Stimulated activated CD8-positive, alpha-beta memory T cell treated with anti-CD3 and anti-CD28 coated beads, Interleukin-2, amount 100 ng/mL, for 1 hour (primary cell): ENCODE measurements around the gene FAM47B.

ENCODE experiments used
- DNase-seq, 2 donors: peaks; one replicate each; pipeline ENCODE4 v3.0.0-alpha.2; 2020; ENCODE audit warnings: low read depth in 2 of 2

Gene FAM47B

DNA sequence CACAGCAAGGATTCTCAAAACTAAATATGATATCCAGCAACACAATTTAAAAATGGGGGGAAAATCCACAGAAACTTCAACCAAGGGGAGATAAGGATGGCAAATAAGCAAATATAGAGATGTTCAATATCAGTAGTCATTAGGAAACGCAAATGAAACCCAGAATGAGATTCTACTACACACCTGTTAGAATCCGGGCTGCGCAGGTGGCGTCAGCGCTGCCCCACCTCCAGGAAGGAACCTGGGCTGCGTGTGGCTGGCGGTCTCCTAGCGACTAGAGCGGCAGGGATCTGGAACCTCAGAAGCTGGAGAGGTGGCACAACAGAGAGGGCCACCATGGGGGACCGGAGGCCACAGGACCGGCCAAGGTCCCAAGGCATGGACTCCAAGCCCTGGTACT is at the start of gene FAM47B:
Gene FAM47B, plus strand, starts transcription at position 301 of the 400 bp plus-strand sequence. Its CDS starts 36 bp downstream, at position 337.
- no peak for DNase-seq

DNA sequence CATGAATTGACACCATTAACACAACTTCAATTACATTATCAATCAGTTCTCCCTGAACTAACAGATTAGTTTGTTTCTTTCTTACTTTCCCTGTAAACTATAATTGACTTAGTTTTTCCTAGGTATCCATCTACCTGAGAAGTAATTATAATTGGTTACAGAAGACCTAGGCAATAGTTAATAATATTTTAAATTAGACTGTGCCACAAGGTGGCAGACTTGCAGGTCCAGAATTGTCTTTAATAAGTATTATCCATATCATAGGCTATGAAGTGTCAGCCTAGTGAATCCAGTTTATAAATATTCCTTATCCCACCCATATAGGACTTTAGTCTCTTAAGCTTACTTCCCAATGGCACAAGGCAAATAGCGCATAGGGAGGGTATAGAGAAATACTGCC is 48.9 kb upstream of the FAM47B start:
- no peak for DNase-seq

DNA sequence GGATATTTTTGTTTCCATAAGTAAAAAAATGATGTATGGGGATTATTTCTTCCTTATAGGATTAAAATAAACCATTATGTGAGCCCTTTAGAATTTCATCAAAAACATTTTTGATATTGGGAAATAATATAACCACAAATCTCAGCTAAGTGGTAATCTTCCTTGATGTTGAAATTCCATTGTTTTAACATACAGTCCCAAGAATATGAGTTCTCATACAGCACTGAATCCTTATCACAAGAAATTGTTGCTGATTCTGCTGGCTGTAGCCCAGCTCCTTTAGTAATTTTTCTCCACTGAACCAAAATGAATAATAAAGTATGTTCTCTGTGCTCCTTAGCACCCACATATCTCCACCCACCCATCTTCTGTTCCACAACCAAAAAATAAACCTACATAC is 41.9 kb upstream of the FAM47B start:
- DNase-seq: no peak

DNA sequence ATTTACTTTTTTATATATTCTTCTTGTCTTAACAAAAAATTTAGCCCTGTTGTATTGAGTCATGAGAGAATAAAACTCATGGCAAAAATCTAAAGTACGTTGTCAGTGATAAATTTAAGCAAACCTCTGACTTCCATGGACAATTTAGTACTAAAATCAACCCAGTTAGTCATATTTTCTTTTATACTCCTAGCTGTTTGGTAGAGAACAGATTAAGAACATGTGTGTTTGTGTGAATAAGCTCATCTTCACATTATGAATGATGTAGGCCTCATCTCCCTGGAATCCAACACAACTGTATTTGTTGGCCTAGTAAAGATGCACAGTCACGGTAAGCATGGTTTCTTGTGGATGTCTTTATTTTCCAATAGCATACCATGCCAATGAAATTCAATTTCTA is 40.8 kb upstream of the FAM47B start:
- no peak for DNase-seq

DNA sequence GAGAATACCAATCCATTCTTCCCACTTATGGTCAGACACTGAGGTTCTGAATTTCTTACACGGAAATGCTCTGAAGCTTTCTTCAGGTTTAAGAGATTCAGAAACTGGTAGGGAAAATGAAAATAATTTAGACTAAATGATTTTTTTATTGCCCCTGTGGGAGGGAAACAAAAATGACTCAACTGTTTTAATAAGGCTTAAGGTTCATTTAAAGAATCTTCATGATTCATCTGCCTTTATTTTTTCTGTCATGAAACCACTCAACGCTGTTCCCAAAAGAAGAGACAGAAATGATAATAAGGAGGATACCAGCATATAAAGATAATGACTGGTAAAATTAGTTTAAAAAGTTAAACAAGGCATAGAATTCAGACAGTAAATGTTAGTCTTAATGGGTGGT is 39.3 kb upstream of the FAM47B start:
- DNase-seq: no peak

DNA sequence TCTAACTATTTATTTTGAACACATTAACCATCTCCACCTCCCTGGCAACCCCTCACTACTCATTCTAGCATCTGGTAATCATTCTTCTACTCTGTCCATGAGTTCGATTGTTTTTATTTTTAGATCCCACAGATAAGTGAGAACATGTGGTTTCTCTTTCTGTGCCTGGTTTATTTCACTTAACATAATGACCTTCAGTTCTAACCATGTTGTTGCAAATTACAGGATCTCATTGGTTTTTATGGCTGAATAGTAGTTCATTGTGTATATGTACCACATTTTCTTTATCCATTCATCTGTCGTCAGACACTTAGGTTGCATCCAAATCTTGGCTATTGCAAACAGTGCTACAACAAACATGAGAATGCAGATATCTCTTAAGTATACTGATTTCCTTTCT is 33.4 kb upstream of the FAM47B start:
- no peak for DNase-seq

DNA sequence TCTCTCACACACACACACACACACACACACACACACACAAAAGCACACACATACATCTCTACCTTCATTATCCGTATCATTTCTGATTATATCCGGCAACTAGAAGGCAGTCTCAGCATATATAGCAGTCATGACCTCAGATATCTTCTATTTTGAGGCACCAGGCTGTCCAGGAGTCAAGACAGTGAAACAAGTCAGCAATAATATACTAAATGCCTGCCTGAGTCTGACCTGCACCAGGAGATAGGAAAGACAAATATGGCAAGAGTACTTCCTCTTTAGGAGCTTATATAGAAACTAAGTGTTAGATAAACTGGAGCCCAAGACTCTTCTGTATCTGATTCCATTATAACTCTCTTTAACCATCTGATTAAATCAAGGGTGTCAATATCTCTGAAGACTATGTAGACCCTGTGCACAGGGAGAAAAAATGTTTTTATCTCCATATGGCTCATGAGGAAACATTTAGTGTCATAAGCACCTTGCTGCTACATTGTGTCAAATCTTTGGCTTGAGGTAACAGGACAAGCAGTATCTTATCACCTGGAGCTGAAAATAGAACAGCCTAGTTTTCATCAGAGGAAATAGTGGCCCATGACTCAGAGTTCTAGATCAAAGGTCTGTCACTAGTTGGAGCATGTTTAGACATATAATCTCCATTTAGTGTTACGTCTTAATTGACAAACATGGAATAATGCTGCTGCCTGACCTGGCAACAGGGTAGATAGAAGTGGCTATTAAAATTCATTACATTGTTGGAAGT is 27.0 kb upstream of the FAM47B start:
- DNase-seq: no peak

DNA sequence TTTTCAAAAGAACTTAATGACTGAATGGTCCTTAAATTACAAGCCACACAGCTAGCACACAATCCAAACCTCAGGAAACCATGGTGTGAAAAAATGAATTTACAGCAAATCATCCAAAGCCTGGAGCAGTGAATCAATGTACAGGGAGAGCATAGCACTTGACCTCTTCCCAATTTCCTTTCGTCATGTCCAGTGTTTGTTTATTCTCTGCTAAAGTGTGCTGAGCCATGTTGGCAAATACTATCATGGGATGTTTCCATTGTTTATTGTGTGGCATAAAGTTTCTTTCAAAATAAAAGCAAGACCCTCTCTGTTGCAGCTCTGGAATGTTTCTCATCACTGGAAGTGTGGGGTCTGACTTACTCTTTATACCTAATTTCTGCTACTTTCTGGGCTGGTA is 25.4 kb upstream of the FAM47B start:
- DNase-seq: no peak

DNA sequence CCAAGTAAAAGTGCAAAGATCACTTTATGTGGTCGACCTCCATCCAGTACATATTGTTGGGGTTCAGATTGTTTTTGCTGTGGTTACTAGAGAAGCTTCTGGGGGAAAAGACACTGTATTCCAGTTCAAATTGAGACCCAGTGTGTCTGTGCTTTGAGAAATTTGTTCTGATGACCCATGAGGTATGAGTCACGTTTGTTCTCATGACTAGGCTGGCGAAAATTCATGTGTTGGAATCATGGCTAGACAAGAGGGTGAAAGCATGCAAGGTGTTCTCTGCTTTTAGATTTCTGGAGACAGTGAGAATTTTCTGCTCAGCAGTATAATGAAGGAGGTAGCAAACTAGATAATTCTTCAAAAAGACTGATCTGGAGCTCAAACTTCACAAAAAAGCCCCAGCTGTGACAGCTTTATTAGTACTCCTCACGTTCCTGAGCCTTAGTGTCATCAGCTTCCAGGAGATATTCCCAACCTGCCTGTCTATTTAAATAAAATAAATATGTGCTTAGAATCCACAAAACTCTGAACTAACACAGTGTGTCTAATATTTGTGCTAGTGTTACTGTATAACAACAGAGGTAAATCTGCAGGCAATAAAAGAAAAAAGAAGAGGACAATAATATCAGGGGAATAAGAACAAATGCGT is 24.4 kb upstream of the FAM47B start:
- DNase-seq: no peak

DNA sequence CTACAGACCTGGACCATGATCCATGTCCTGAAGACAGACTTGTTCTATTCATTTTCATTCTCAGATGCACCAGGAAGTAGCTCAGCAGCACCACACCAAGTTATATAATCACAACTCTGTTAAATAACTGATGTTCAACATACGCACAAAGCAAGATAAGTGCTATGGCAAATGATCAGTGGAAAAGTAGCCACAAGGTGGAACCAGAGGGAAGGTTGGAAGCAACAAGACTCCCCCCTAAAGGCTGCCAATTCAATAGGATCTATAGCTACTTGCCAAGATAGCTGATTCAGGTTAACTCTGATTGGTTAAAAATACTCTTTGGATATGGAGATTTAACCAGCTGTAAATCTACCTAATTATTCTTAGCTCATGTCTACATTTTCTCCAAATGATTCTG is 23.7 kb upstream of the FAM47B start:
- no peak for DNase-seq

DNA sequence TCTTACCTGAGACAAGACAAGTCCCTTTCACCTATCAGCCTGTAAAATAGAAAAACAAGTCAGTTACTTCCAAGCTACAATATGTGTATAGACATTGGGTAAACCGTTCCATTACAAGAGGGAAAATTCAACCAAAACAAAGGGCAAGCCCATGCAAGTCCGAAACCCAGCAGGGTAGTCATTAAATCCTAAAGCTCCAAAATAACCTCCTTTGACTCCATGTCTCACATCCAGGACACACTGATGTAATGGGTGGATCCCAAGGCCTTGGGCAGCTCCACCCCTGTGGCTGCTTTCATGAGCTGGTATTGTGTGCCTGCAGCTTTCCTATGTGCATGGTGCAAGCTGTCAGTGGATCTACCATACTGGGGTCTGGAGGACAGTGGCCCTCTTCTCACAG is 14.7 kb upstream of the FAM47B start:
- DNase-seq: no peak

DNA sequence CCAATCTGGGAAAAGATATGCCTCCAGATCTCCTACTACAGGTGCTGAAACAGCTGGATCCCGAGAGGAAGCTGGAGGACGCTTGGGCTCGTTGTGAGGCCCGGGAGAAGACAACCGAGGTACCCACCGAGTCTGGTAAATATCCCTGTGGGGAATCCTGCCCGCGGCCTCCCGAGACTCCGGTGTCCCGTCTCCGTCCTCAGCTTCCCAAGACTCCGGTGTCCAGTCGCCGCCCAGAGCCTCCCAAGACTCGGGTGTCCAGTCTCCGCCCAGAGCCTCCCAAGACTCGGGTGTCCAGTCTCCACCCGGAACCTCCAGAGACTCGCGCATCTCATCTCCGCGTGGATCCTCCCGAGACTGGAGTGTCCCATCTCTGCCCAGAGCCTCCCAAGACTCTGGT is 639 bp downstream of the FAM47B start:
- DNase-seq: no peak

DNA sequence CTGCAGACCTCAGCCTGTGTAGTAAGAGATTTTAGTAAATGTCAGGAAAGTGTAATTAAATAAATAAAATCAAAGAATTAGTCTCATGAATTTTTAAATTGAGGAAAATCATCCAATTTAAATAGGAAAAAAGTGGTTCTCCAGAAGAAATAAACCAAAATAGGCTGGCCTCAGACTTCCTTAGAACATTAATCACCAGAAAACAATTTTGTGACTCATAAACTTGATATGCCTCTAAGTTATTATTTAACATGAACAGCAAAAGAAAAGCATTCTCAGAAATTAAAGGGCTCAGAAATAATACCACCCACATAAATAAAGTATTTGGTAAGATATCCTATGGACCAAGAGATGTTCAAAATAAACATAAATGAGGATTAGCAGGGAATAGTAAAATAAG is 14.3 kb downstream of the FAM47B start:
- no peak for DNase-seq

DNA sequence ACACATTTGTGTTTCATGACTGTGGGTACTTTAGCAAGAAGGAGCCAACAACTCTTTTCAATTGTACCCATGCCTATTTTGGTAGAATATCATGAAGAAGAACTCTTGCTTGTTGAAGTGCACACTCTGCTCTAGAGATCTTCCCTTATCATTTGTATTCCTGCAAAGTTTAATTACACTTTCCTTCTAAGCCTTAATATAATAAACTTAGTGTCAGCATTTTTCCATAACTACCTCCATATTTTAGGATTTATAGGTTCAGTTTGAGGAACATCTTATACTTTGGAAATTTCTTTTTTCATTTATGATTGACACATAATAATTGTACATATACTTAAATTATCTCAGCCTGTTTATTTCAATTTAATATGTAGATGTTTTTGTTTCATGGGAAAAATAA is 19.1 kb downstream of the FAM47B start:
- no peak for DNase-seq

DNA sequence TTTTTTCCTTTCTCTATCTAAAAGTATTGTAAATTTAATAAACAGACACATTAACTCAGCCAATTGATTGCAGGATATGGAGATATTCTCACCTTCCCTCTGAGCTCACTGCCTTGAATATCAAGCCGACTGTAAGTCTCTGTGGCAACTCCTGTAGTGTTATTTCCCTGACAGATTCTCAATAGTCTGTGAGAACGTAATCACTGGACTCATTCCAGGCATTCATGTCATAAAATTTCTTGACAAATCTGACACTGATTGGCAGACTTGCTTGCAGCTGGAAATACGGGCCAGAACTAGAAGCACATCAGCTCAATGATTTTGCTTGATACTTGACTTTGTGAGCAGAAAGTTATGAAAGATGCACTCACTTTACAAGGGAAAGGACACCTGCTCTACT is 29.6 kb downstream of the FAM47B start:
- no peak for DNase-seq

DNA sequence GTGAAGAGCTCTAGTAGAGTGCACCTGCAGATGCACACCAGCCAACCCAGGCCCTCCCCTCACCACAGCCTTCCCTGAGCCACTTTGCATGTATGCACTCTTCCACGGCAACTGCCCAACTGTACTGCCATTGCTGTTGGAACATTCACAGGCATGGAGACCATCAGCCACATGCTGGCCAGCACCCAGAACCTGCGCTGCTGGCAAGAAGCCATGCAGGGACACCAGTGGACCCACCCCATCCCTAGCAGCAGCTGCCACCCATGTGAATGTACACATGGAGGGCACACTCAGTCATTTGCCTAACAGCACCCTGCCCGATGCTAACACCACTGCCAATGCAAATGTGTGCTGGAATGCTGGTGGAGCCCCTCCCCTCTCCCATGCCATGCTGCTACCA is 35.6 kb downstream of the FAM47B start:
- DNase-seq: no peak

DNA sequence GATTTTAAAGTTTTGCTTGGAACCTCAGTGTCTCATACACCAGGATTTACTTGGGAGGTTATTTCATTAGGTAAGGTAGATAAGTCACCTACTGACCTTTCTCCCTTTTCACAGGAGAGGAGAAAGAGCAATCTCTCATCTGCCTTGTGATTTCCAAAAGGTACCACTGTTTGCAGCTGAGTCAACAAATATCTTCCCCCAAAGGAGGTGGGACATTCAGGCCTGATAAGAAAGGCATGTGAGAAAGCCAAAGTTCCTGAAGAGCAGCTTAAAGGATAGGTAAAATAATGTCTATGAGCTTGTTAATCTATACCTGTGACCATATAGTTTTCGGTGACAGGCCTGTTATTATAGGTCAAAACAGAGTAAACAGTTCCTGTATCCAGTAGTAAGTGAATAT is 45.0 kb downstream of the FAM47B start:
- no peak for DNase-seq
